ENCODE measurements around the gene SUPT20H. TPM values are rescaled to one million over a fixed set of nuclear protein-coding genes. Genes with fewer than 3 reads are reported as not detected.

Gene SUPT20H
- total and polyA plus RNA-seq, 2 of the 13 experiments (the other 11 are each of a cell fraction or from before 2014, with no cell fraction given): 35.0 to 63.6 TPM

GRCh38 chr13:37058910-37059847 is at the start of gene SUPT20H (continued):
- TF ChIP-seq ZNF235 (CRISPR knock-in tag; IDR thresholded peaks at IDR 0.05; ENCODE audit: borderline replicate concordance): 0 out of 2 replicates have a peak, but pooled peaks have one; percentile 64
- TF ChIP-seq HNRNPUL1 (IDR thresholded peaks at IDR 0.05; ENCODE audit: low read depth, low read length): no peak
- no peak for TF ChIP-seq ZNF354B (CRISPR knock-in tag; IDR thresholded peaks at IDR 0.05)
- no peak for TF ChIP-seq SRSF9 (IDR thresholded peaks at IDR 0.05; ENCODE audit: borderline replicate concordance, insufficient read depth, low read depth, low read length, poor library complexity, severe bottlenecking)
- TF ChIP-seq ZNF766 (CRISPR knock-in tag; IDR thresholded peaks at IDR 0.05; ENCODE audit: borderline replicate concordance): no peak
- no peak for TF ChIP-seq LRRFIP1 (CRISPR knock-in tag; conservative IDR thresholded peaks at IDR 0.05)
- TF ChIP-seq SKI (IDR thresholded peaks at IDR 0.05; ENCODE audit: partially characterized antibody): peak; percentile 64
- peak; percentile 91 for TF ChIP-seq ZMYM4 (CRISPR knock-in tag; IDR thresholded peaks at IDR 0.05)
- 0 out of 2 replicates have a peak, but pooled peaks have one; percentile 58 for TF ChIP-seq ZNF331 (CRISPR knock-in tag; IDR thresholded peaks at IDR 0.05)
- peak; percentile 22; the same call in 1 of the 2 replicates for TF ChIP-seq ZNF879 (CRISPR knock-in tag; IDR thresholded peaks at IDR 0.05)
- TF ChIP-seq FOXP1 (IDR thresholded peaks at IDR 0.05): no peak
- TF ChIP-seq FOXP1 (CRISPR knock-in tag; IDR thresholded peaks at IDR 0.05): no peak
- TF ChIP-seq, protein P1, sequence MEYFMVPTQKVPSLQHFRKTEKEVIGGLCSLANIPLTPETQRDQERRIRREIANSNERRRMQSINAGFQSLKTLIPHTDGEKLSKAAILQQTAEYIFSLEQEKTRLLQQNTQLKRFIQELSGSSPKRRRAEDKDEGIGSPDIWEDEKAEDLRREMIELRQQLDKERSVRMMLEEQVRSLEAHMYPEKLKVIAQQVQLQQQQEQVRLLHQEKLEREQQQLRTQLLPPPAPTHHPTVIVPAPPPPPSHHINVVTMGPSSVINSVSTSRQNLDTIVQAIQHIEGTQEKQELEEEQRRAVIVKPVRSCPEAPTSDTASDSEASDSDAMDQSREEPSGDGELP (IDR thresholded peaks at IDR 0.05; ENCODE audit: borderline replicate concordance, low read depth): peak; percentile 63; the same call in 1 of the 2 replicates
- no peak for TF ChIP-seq ZNF10 (CRISPR knock-in tag; IDR thresholded peaks at IDR 0.05; ENCODE audit: borderline replicate concordance, low read depth)
- no peak for TF ChIP-seq IRF9 (CRISPR knock-in tag; IDR thresholded peaks at IDR 0.05; ENCODE audit: borderline replicate concordance)
- TF ChIP-seq RNF2 (conservative IDR thresholded peaks at IDR 0.05; ENCODE audit: low read depth): 0 out of 2 replicates have a peak, but pooled peaks have one; percentile 18
- TF ChIP-seq, protein P2, sequence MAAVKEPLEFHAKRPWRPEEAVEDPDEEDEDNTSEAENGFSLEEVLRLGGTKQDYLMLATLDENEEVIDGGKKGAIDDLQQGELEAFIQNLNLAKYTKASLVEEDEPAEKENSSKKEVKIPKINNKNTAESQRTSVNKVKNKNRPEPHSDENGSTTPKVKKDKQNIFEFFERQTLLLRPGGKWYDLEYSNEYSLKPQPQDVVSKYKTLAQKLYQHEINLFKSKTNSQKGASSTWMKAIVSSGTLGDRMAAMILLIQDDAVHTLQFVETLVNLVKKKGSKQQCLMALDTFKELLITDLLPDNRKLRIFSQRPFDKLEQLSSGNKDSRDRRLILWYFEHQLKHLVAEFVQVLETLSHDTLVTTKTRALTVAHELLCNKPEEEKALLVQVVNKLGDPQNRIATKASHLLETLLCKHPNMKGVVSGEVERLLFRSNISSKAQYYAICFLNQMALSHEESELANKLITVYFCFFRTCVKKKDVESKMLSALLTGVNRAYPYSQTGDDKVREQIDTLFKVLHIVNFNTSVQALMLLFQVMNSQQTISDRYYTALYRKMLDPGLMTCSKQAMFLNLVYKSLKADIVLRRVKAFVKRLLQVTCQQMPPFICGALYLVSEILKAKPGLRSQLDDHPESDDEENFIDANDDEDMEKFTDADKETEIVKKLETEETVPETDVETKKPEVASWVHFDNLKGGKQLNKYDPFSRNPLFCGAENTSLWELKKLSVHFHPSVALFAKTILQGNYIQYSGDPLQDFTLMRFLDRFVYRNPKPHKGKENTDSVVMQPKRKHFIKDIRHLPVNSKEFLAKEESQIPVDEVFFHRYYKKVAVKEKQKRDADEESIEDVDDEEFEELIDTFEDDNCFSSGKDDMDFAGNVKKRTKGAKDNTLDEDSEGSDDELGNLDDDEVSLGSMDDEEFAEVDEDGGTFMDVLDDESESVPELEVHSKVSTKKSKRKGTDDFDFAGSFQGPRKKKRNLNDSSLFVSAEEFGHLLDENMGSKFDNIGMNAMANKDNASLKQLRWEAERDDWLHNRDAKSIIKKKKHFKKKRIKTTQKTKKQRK (IDR thresholded peaks at IDR 0.05; ENCODE audit: low read length): no peak
- TF ChIP-seq THRA (CRISPR knock-in tag; IDR thresholded peaks at IDR 0.05; ENCODE audit: borderline replicate concordance): no peak
